ENCODE results near the gene B4GALNT4. TPM values are rescaled to one million over a fixed set of nuclear protein-coding genes. Genes with fewer than 3 reads are reported as not detected.

B4GALNT4 gene
- total RNA-seq, 1 donor from 2014 or later, result 0.38 TPM

- Histone ChIP-seq H3K27ac (no peak overlapping the region), H3K27me3 (ENCODE audit: low read depth) (peaks cover 13% of the 10 kb centered on the region), H3K4me3 (no peak overlapping the region), H3K9me3 (peaks cover 3% of the 10 kb centered on the region), H3K36me3 (no peaks in the 10 kb centered on the region), H3K4me1 (no peaks in the 10 kb centered on the region)
- no peak for DNase-seq
- no peak for TF ChIP-seq CTCF (IDR thresholded peaks at IDR 0.05)
- no peak for ATAC-seq
- intact Hi-C loops (cut with DNase I), result no loop called here
These were observed 12.3 kb downstream of the B4GALNT4 start for GRCh38 chr11:381501-382072.

DNA sequence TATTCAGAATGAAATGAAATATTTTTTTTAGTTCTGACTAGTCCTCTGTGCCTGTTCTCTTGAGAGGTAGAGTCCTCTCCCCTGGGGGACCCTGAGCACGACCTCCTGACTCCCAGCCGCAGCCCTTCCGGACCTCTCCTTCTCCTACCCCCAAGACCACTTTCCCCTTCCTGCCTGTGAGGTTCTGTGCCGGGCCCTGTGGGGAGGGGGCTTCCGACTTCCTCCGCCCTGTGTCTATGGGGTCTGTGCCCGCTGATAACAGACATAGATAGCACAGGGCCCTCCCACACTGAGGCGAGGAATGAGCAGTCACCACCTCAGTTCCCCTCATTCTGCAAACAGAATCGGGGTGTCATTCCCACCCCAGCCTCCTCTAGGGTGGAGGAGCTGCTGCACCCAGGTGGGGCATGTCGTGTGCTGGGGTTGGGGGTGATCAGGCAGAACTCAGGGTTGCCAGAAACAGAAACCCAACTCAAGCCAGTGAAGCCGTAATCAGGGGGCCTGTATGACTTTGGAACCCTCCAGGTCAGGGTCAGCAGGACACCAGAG lies 12.9 kb downstream of the B4GALNT4 start:
- Histone ChIP-seq H3K4me3 (no peak overlapping the region), H3K36me3 (no peaks in the 10 kb centered on the region), H3K27me3 (ENCODE audit: low read depth) (peaks cover 13% of the 10 kb centered on the region), H3K4me1 (no peaks in the 10 kb centered on the region), H3K27ac (no peak overlapping the region), H3K9me3 (peaks cover 8% of the 10 kb centered on the region)
- DNase-seq, result no peak
- intact Hi-C loops (cut with DNase I), result no loop called here
- no peak for ATAC-seq
- TF ChIP-seq CTCF (IDR thresholded peaks at IDR 0.05), result no peak

DNA sequence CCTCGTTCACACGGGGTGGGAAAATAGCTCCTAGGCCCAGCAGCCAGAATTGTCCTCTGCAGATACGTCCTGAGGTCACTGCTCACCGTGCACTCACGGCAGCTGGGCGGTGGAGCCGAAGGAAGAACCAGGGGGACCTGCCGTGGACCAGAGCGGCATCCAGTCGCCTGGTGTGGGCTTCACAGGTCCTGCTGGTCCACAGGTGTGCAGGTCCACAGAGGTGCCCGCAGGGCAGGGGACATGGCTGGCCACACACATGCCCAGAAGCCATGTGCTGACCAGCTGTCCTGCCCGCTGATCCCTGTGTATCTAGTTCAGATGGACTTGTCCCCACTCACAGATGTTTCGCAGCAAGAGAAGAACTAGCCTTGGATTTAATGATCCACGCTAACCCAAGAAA lies 14.1 kb downstream of the B4GALNT4 start:
- no peak for ATAC-seq
- Histone ChIP-seq H3K36me3 (no peaks in the 10 kb centered on the region), H3K27me3 (ENCODE audit: low read depth) (peaks cover 13% of the 10 kb centered on the region), H3K9me3 (peaks cover 8% of the 10 kb centered on the region), H3K4me3 (no peak overlapping the region), H3K4me1 (no peaks in the 10 kb centered on the region), H3K27ac (no peak overlapping the region)
- no peak for DNase-seq
- intact Hi-C loops (cut with DNase I), result no loop called here
- TF ChIP-seq CTCF (IDR thresholded peaks at IDR 0.05), result no peak

GRCh38 chr11:384511-384910 lies 15.2 kb downstream of the B4GALNT4 start:
- ATAC-seq (no peak), DNase-seq (no peak)
- H3K4me1 ChIP-seq, result no peaks in the 10 kb centered on the region
- H3K27me3 ChIP-seq (ENCODE audit: low read depth), result peaks cover 13% of the 10 kb centered on the region
- no peak overlapping the region for H3K27ac ChIP-seq
- no peak for TF ChIP-seq CTCF (IDR thresholded peaks at IDR 0.05)
- intact Hi-C loops (cut with DNase I), result no loop called here
- peaks cover 8% of the 10 kb centered on the region for H3K9me3 ChIP-seq
- H3K4me3 ChIP-seq, result no peak overlapping the region
- H3K36me3 ChIP-seq, result no peaks in the 10 kb centered on the region

DNA sequence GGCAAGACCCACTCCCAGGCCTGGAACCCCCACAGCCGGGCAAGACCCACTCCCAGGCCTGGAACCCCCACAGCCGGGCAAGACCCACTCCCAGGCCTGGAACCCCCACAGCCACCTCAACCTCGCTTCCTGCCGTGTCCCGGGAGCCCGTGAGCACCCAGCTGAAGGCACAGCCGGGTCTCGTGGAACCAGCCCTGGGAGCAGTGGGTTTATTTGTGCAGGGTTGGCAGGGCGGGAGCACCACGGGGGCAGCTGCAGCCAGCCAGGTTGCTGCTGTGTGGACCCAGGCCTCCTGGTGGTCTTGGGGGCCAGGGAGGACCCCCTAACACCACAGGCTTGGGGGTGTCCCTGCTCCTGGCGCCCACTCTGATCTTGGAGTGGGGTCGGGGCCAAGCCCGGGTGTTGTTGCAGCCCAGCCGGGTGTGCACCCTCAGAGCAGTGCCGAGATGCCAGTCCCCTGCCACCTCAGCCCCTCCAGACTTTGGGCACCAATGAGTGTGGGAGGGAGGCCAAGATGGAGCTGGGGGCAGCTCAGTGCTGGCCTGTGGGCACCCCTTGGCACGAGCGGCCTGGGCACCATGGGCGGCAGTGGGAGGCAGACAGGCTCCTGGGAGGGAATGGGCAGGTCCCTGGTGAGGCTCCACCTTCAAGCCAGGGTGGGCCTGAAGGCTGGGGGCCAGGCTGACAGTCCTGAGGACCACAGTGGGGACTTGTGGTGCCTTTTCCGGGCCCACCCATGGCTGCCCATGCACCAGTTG lies 16.5 kb downstream of the B4GALNT4 start:
- no peak for DNase-seq
- Histone ChIP-seq H3K4me1 (no peaks in the 10 kb centered on the region), H3K27ac (no peak overlapping the region), H3K36me3 (no peaks in the 10 kb centered on the region), H3K9me3 (peaks cover 8% of the 10 kb centered on the region), H3K27me3 (ENCODE audit: low read depth) (peaks cover 3% of the 10 kb centered on the region), H3K4me3 (no peak overlapping the region)
- TF ChIP-seq CTCF (IDR thresholded peaks at IDR 0.05), result no peak
- ATAC-seq, result peak in 1 of 2 donors; percentile 18
- intact Hi-C loops (cut with DNase I), result no loop called here

Data from lower lobe of right lung (tissue), 2 donors.